Neutrophil (primary cell): ENCODE data around the gene CLC.
"Not testable (repeated sequence)": the region's sequence is repeated elsewhere in the genome, so short reads cannot be mapped to it uniquely, and the experiment has no call there.

ENCODE experiments used
- H3K27ac ChIP-seq: fragments of 200-600 bp; sonication (generic); 2 replicates; pipeline ENCODE4 v1.5.1; 2016; ENCODE audit warnings: mild to moderate bottlenecking, moderate library complexity
- H3K27me3 ChIP-seq: fragments of 200-600 bp; sonication (generic); 2 replicates; pipeline ENCODE4 v1.6.0; 2016; ENCODE audit warnings: mild to moderate bottlenecking
- H3K36me3 ChIP-seq: fragments of 200-600 bp; sonication (generic); 2 replicates; pipeline ENCODE4 v1.5.1; 2017
- H3K4me1 ChIP-seq, 2 experiments: fragments of 200-600 bp in 1 of 2; sonication (generic) in 1 of 2; 1 replicate in 1 of 2; 2 replicates in 1 of 2; pipeline versions ENCODE4 v1.5.1 to v1.6.1; 2013 to 2016; ENCODE audit warnings: low read depth in 1 of 2, low read length in 1 of 2, mild to moderate bottlenecking in 1 of 2, moderate library complexity in 1 of 2; ENCODE audit not compliant: control insufficient read depth in 1 of 2, insufficient read depth in 1 of 2
- H3K4me3 ChIP-seq, 2 experiments: fragments of 200-600 bp in 1 of 2; sonication (generic) in 1 of 2; 1 replicate in 1 of 2; 2 replicates in 1 of 2; pipeline ENCODE4 v1.5.1; 2013 to 2016; ENCODE audit warnings: low read depth in 1 of 2, low read length in 1 of 2, mild to moderate bottlenecking in 1 of 2, moderate library complexity in 1 of 2
- H3K9me3 ChIP-seq: fragments of 200-600 bp; sonication (generic); 2 replicates; pipeline ENCODE4 v1.5.1; 2016
- TF ChIP-seq, protein P1 (sequence below): fragments of 200-600 bp; sonication (generic); IDR thresholded peaks from 2 replicates; pipeline ENCODE4 v1.5.1; 2016; ENCODE audit warnings: antibody characterized with exemption

Gene CLC

DNA sequence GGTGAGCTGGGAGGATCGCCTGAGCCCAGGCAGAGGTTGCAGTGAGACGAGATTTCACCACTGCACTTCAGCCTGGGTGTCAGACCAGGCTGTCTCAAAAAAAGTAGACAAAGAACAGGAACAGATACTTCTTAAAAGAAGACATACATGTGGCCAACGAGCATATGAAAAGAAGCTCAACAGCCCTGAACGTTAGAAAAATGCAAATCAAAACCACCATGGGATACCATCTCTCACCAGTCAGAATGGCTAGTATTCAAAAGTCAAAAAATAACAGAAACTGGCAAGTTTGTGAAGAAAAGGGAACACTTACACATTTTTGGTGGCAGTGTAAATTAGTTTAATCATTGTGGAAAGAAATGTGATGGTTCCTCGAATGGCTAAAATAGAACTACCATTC is 36.5 kb downstream of the CLC start:
- no peaks in the 10 kb centered on the region for H3K9me3 ChIP-seq
- peaks cover 14% of the 10 kb centered on the region for H3K27me3 ChIP-seq
- H3K4me3 ChIP-seq = no peak overlapping the region
- no peak overlapping the region for H3K27ac ChIP-seq
- TF ChIP-seq, protein P1, sequence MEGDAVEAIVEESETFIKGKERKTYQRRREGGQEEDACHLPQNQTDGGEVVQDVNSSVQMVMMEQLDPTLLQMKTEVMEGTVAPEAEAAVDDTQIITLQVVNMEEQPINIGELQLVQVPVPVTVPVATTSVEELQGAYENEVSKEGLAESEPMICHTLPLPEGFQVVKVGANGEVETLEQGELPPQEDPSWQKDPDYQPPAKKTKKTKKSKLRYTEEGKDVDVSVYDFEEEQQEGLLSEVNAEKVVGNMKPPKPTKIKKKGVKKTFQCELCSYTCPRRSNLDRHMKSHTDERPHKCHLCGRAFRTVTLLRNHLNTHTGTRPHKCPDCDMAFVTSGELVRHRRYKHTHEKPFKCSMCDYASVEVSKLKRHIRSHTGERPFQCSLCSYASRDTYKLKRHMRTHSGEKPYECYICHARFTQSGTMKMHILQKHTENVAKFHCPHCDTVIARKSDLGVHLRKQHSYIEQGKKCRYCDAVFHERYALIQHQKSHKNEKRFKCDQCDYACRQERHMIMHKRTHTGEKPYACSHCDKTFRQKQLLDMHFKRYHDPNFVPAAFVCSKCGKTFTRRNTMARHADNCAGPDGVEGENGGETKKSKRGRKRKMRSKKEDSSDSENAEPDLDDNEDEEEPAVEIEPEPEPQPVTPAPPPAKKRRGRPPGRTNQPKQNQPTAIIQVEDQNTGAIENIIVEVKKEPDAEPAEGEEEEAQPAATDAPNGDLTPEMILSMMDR = no peak
- no peaks in the 10 kb centered on the region for H3K36me3 ChIP-seq
- no peaks in the 10 kb centered on the region for H3K4me1 ChIP-seq

DNA sequence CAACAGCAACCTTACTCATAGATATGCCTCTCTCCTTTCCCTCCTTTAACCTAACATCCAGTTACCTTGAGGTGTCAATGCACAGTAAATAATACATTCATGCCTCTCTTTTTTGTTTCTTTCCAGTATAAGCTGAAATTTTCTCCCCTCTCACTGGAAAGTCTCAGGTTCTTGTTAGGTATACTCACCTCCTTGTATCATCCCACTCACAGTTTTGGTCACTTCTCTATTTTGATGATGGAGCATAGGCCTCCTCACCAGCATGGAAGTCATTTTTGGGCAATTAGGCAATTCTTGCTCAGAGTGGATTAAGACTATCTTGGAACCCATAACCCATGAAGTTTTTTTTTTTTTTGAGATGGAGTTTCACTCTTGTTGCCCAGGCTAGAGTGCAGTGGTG is 39.3 kb downstream of the CLC start:
- H3K9me3 ChIP-seq = no peaks in the 10 kb centered on the region
- peaks cover 27% of the 10 kb centered on the region for H3K27me3 ChIP-seq
- no peaks in the 10 kb centered on the region for H3K36me3 ChIP-seq
- TF ChIP-seq, protein P1 = no peak
- H3K4me1 ChIP-seq = no peaks in the 10 kb centered on the region
- H3K27ac ChIP-seq = no peak overlapping the region
- no peak overlapping the region for H3K4me3 ChIP-seq

DNA sequence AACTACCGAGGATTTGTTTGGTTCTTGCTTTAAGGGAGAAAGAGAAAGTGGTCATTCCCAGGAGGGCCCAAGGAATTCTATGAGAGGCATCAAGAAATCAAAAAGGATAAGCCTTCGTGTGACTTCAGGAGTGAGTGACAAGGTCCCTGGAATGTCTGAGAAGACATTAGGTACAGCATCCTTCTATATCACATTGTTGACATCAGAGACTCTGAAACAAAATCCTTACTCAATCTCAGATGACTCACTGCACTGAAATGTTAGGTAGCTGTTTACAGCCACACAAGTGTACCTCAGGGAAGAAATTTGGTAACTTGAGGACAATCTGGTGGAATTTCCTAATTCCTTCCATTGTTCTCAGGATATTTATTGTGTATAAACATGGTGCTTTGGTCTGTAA is 41.4 kb downstream of the CLC start:
- no peaks in the 10 kb centered on the region for H3K4me1 ChIP-seq
- no peaks in the 10 kb centered on the region for H3K36me3 ChIP-seq
- no peaks in the 10 kb centered on the region for H3K9me3 ChIP-seq
- H3K27me3 ChIP-seq = peaks cover 37% of the 10 kb centered on the region
- no peak overlapping the region for H3K27ac ChIP-seq
- TF ChIP-seq, protein P1 = no peak
- no peak overlapping the region for H3K4me3 ChIP-seq

DNA sequence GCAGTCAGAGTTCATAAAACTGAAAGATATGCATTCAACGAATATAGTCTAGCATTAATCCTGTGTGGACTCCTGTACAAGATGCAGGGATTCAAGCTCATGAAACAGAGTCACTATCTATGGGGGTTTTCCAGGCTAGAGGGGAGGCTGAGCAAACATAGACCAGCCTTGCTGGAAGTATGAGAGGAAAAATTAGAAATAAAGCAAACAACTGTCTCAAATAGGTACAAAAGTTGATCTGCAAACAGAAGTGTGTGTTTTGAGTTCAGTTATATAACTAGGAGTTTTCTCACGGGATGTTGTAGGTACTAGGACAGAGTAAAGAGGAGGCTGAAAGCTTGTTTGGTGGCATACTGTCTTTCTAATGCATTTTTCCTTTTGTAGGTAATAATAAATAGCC is 42.1 kb downstream of the CLC start:
- Histone ChIP-seq H3K4me3 (no peak overlapping the region), H3K4me1 (no peaks in the 10 kb centered on the region), H3K36me3 (no peaks in the 10 kb centered on the region), H3K27me3 (peaks cover 37% of the 10 kb centered on the region), H3K9me3 (no peaks in the 10 kb centered on the region), H3K27ac (no peak overlapping the region)
- TF ChIP-seq, protein P1 = no peak

DNA sequence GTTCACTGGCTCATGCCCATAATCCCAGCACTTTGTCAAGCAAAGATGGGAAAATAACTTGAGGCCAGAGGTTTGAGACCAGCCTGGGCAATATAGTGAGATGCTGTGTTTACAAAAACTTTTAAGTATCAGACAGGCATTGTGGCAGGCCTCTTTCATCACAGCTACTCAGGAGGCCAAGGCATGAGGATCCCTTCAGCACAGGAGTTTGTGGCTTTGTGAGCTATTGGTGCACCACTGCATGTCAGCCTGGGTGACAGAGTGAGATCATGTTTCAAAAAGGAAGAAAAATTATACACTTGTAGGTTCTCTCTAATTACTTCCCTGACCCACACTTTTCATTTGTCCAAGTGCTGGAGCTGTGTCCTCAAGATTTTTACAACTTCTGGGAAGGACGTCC is 45.0 kb downstream of the CLC start:
- no peak overlapping the region for H3K27ac ChIP-seq
- no peaks in the 10 kb centered on the region for H3K36me3 ChIP-seq
- H3K27me3 ChIP-seq = peaks cover 34% of the 10 kb centered on the region
- no peaks in the 10 kb centered on the region for H3K4me1 ChIP-seq
- no peak overlapping the region for H3K4me3 ChIP-seq
- TF ChIP-seq, protein P1 = no peak
- no peaks in the 10 kb centered on the region for H3K9me3 ChIP-seq

DNA sequence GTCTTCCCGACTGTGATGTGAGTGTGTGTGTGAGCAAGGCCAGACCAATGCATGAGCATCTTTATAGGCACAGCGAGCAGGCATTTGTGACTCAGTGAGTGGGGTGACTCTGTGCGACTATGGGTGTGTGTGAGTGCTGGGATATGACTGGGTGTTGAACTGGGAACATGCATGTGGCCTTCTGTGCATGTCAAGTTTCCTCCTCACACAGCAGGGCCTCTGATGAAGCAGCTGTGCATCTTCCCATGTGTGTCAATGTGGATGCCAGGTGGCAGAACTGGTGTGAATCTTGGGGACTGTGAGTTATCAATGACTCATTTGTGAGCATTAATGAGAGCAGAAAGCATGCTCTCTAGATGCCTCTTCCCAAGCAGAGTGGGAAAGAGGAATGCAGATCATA is 45.7 kb downstream of the CLC start:
- Histone ChIP-seq H3K9me3 (no peaks in the 10 kb centered on the region), H3K27me3 (peaks cover 28% of the 10 kb centered on the region), H3K4me3 (no peak overlapping the region), H3K36me3 (no peaks in the 10 kb centered on the region), H3K27ac (no peak overlapping the region), H3K4me1 (no peaks in the 10 kb centered on the region)
- TF ChIP-seq, protein P1 = no peak

DNA sequence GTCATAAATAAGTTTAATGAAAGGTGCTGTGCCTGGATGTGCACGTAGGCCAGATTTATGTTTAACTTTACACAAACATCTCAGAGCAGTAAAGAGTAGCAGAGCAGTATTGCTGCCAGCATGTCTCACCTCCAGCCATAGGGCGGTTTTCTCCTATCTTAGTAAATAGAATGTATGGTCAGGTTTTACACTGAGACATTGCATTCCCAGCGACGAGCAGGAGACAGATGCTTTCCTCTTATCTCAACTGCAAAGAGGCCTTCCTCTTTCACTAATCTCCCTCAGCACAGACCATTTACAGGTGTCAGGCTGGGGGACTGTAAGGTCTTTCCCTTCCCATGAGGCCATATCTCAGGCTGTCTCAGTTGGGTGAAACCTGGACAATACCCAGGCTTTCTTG is 49.2 kb downstream of the CLC start:
- not testable (repeated sequence) for H3K27ac ChIP-seq, H3K4me3 ChIP-seq, H3K9me3 ChIP-seq, H3K36me3 ChIP-seq, H3K4me1 ChIP-seq
- peaks cover 16% of the 10 kb centered on the region for H3K27me3 ChIP-seq
